Subcutaneous abdominal adipose tissue (tissue), 5 donors: ENCODE data around the gene OTOP3.
"Not testable (repeated sequence)": the region's sequence is repeated elsewhere in the genome, so short reads cannot be mapped to it uniquely, and the experiment has no call there.

ENCODE experiments used
- H3K27ac ChIP-seq: one replicate; pipeline ENCODE4 v1.7.0; 2013; ENCODE audit warnings: low read depth, mild to moderate bottlenecking, inconsistent platforms, low read length, moderate library complexity
- H3K27me3 ChIP-seq, 5 donors: one replicate each; pipeline ENCODE4 v1.7.0; 2013; ENCODE audit warnings: low read length in 5 of 5, inconsistent platforms in 1 of 5; ENCODE audit not compliant: control insufficient read depth in 5 of 5, insufficient read depth in 4 of 5
- H3K36me3 ChIP-seq, 5 donors: one replicate each; pipeline ENCODE4 v1.7.0; 2013; ENCODE audit warnings: low read length in 5 of 5; ENCODE audit not compliant: control insufficient read depth in 5 of 5, insufficient read depth in 5 of 5
- H3K4me1 ChIP-seq, 5 donors: one replicate each; pipeline ENCODE4 v1.7.0; 2013; ENCODE audit warnings: low read length in 5 of 5, mild to moderate bottlenecking in 3 of 5, moderate library complexity in 1 of 5; ENCODE audit not compliant: control insufficient read depth in 5 of 5, insufficient read depth in 5 of 5
- H3K4me3 ChIP-seq, 5 donors: one replicate each; pipeline ENCODE4 v1.7.0; 2013; ENCODE audit warnings: low read length in 5 of 5, low read depth in 1 of 5
- H3K9ac ChIP-seq, 5 donors: one replicate each; pipeline ENCODE4 v1.7.0; 2013; ENCODE audit warnings: low read length in 5 of 5, mild to moderate bottlenecking in 4 of 5, moderate library complexity in 3 of 5
- H3K9me3 ChIP-seq, 5 donors: one replicate each; pipeline ENCODE4 v1.7.0; 2013; ENCODE audit warnings: low read length in 5 of 5; ENCODE audit not compliant: control insufficient read depth in 5 of 5
- donor health status: healthy.
- donor health status: healthy.
- donor health status: healthy.
- donor health status: healthy.
- donor health status: healthy.

The OTOP3 gene

GRCh38 chr17:74960570-74961342 is 25.1 kb downstream of the OTOP3 start:
- no peak overlapping the region for H3K4me3 ChIP-seq
- peaks cover 0 to 3% (median 3%) of the 10 kb centered on the region in 5 donors for H3K4me1 ChIP-seq
- H3K27me3 ChIP-seq = peaks cover 0 to 12% (median 7%) of the 10 kb centered on the region in 5 donors
- no peak overlapping the region for H3K9ac ChIP-seq
- H3K36me3 ChIP-seq = peaks cover 0 to 31% (median 9%) of the 10 kb centered on the region in 5 donors
- H3K27ac ChIP-seq = no peak overlapping the region
- peaks cover 0 to 7% (median 0%) of the 10 kb centered on the region in 5 donors for H3K9me3 ChIP-seq

GRCh38 chr17:74961657-74962350 is 26.1 kb downstream of the OTOP3 start:
- Histone ChIP-seq H3K27ac (no peak overlapping the region), H3K4me3 (no peak overlapping the region), H3K9ac (no peak overlapping the region), H3K27me3 (peaks cover 0 to 12% (median 7%) of the 10 kb centered on the region in 5 donors), H3K4me1 (peaks cover 0 to 3% (median 3%) of the 10 kb centered on the region in 5 donors), H3K36me3 (peaks cover 0 to 22% (median 4%) of the 10 kb centered on the region in 5 donors), H3K9me3 (peaks cover 0 to under 1% (median 0%) of the 10 kb centered on the region in 5 donors)

GRCh38 chr17:74962622-74963394 is 27.1 kb downstream of the OTOP3 start:
- H3K9ac ChIP-seq = no peak overlapping the region
- no peak overlapping the region for H3K4me3 ChIP-seq
- peaks cover 0 to 12% (median 7%) of the 10 kb centered on the region in 5 donors for H3K27me3 ChIP-seq
- peaks cover 0 to 21% (median 4%) of the 10 kb centered on the region in 5 donors for H3K36me3 ChIP-seq
- no peaks in the 10 kb centered on the region for H3K9me3 ChIP-seq
- H3K27ac ChIP-seq = no peak overlapping the region
- H3K4me1 ChIP-seq = peaks cover 0 to 3% (median 3%) of the 10 kb centered on the region in 5 donors

GRCh38 chr17:74963656-74964055 is 28.0 kb downstream of the OTOP3 start:
- Histone ChIP-seq H3K4me1 (peaks cover 0 to 8% (median 3%) of the 10 kb centered on the region in 5 donors), H3K27ac (no peak overlapping the region), H3K4me3 (no peak overlapping the region), H3K36me3 (peaks cover 0 to 21% (median 4%) of the 10 kb centered on the region in 5 donors), H3K9ac (no peak overlapping the region), H3K27me3 (peaks cover 0 to 11% (median 7%) of the 10 kb centered on the region in 5 donors), H3K9me3 (no peaks in the 10 kb centered on the region)

- peaks cover 0 to 12% (median 6%) of the 10 kb centered on the region in 5 donors for H3K4me1 ChIP-seq
- no peak overlapping the region for H3K4me3 ChIP-seq
- no peaks in the 10 kb centered on the region for H3K9me3 ChIP-seq
- no peak overlapping the region for H3K27ac ChIP-seq
- peaks cover 0 to 12% (median 7%) of the 10 kb centered on the region in 5 donors for H3K27me3 ChIP-seq
- no peak overlapping the region for H3K9ac ChIP-seq
- H3K36me3 ChIP-seq = peaks cover 0 to 20% (median 4%) of the 10 kb centered on the region in 5 donors
These were observed 28.6 kb downstream of the OTOP3 start for GRCh38 chr17:74964246-74964761.

GRCh38 chr17:74964988-74965622 is 29.4 kb downstream of the OTOP3 start:
- H3K27ac ChIP-seq = no peak overlapping the region
- no peak overlapping the region for H3K4me3 ChIP-seq
- H3K4me1 ChIP-seq = peaks cover 0 to 15% (median 8%) of the 10 kb centered on the region in 5 donors
- H3K27me3 ChIP-seq = peaks cover under 1 to 8% (median 5%) of the 10 kb centered on the region in 5 donors
- peak overlapping the region in 1 of 5 donors; percentile 24 for H3K9ac ChIP-seq
- H3K36me3 ChIP-seq = peaks cover 0 to 12% (median under 1%) of the 10 kb centered on the region in 5 donors
- H3K9me3 ChIP-seq = no peaks in the 10 kb centered on the region

- peaks cover 1 to 36% (median 20%) of the 10 kb centered on the region in 5 donors for H3K4me1 ChIP-seq
- no peaks in the 10 kb centered on the region for H3K9me3 ChIP-seq
- peaks cover 0 to 4% (median 0%) of the 10 kb centered on the region in 5 donors for H3K36me3 ChIP-seq
- no peak overlapping the region for H3K4me3 ChIP-seq
- no peak overlapping the region for H3K27ac ChIP-seq
- peaks cover 4 to 31% (median 17%) of the 10 kb centered on the region in 5 donors for H3K27me3 ChIP-seq
- H3K9ac ChIP-seq = no peak overlapping the region
These were observed 32.7 kb downstream of the OTOP3 start for GRCh38 chr17:74968361-74968780.

- H3K9me3 ChIP-seq, H3K36me3 ChIP-seq, H3K4me3 ChIP-seq, H3K9ac ChIP-seq, H3K27ac ChIP-seq: not testable (repeated sequence)
- Histone ChIP-seq H3K27me3 (peaks cover 4 to 31% (median 17%) of the 10 kb centered on the region in 5 donors), H3K4me1 (peaks cover 1 to 36% (median 20%) of the 10 kb centered on the region in 5 donors)
These were observed 33.8 kb downstream of the OTOP3 start for GRCh38 chr17:74969501-74969900.

- Histone ChIP-seq H3K9ac (peak overlapping the region in 2 of 5 donors; percentile 36 to 75), H3K4me3 (peak overlapping the region in 4 of 5 donors; percentile 25 to 70 (median 64)), H3K27me3 (peaks cover 4 to 31% (median 17%) of the 10 kb centered on the region in 5 donors), H3K36me3 (no peaks in the 10 kb centered on the region), H3K27ac (no peak overlapping the region), H3K9me3 (no peaks in the 10 kb centered on the region), H3K4me1 (peaks cover 1 to 36% (median 20%) of the 10 kb centered on the region in 5 donors)
These were observed 34.7 kb downstream of the OTOP3 start for GRCh38 chr17:74970395-74970794.
